HCT116 (cell line): ENCODE data around the gene ID1. TPM values are rescaled to one million over a fixed set of nuclear protein-coding genes. Genes with fewer than 3 reads are reported as not detected.
"Not testable (repeated sequence)": the region's sequence is repeated elsewhere in the genome, so short reads cannot be mapped to it uniquely, and the experiment has no call there.

Source experiments
- ATAC-seq: fragments of 200-7000 bp; cut with Tn5 transposase; 2 replicates; pipeline ENCODE4 v1.9.1; 2020; ENCODE audit warnings: mild to moderate bottlenecking, moderate library complexity
- BruUV-seq: library from RNA; stranded (reverse); fragments of 400-500 nt; replicated peaks from 2 replicates; lab custom pipeline; 2021; lab: Mats Ljungman, UMichigan
- CTCF ChIA-PET: fragments of 300-600 bp; sonication (Branson Sonifier 250); formaldehyde crosslinking; loops from one replicate; lab custom pipeline; 2021; ENCODE audit warnings: antibody characterized with exemption; lab: Charles Lee
- POLR2A ChIA-PET: fragments of 300-600, 350-600 bp; sonication (Branson Sonifier 250); formaldehyde crosslinking; loops from one replicate; lab custom pipeline; 2021; ENCODE audit warnings: antibody characterized with exemption; lab: Charles Lee
- RAD21 ChIA-PET, 2 experiments: fragments of 300-600 bp; sonication (Branson Sonifier 250); formaldehyde crosslinking; loops; one replicate each; lab custom pipeline; 2023; ENCODE audit warnings: low total read pairs in 2 of 2; ENCODE audit not compliant: uncharacterized antibody in 2 of 2, unreplicated experiment in 2 of 2, low non-redundant PET in 1 of 2; lab: Charles Lee
- DNase-seq: peaks from one replicate; pipeline ENCODE4 v3.0.0-alpha.2; 2010; ENCODE audit warnings: low read depth, low spot score
- H2AFZ ChIP-seq: fragments of 200-600 bp; shearing (Covaris generic), sonication (generic); 2 replicates; pipeline ENCODE4 v1.6.1; 2017; ENCODE audit warnings: low read depth, mixed run types, mixed read lengths, antibody characterized with exemption, low read length; ENCODE audit not compliant: poor library complexity, severe bottlenecking
- H3K27ac ChIP-seq: 2 replicates; pipeline ENCODE4 v1.5.1; 2012; ENCODE audit warnings: low read depth, low read length
- H3K27me3 ChIP-seq: fragments of 200-600 bp; sonication (generic); 2 replicates; pipeline ENCODE4 v1.6.1; 2016; ENCODE audit warnings: mixed run types, low read length, mixed read lengths; ENCODE audit not compliant: insufficient read depth
- H3K36me3 ChIP-seq, 2 experiments: fragments of 200-500 bp in 1 of 2; fragments of 200-600 bp in 1 of 2; sonication (Bioruptor generic) in 1 of 2; sonication (generic) in 1 of 2; 2 replicates each; pipeline versions ENCODE4 v1.5.1 to v1.6.1; 2014 to 2016; ENCODE audit warnings: low read length in 2 of 2, inconsistent platforms in 1 of 2, mixed read lengths in 1 of 2, mixed run types in 1 of 2; ENCODE audit not compliant: insufficient read depth in 2 of 2, control insufficient read depth in 1 of 2
- H3K4me1 ChIP-seq, 2 experiments: fragments of 200-600 bp in 1 of 2; sonication (generic) in 1 of 2; 2 replicates each; pipeline versions ENCODE4 v1.5.1 to v1.6.1; 2012 to 2017; ENCODE audit warnings: low read length in 2 of 2, inconsistent platforms in 1 of 2, mild to moderate bottlenecking in 1 of 2, mixed read lengths in 1 of 2, mixed run types in 1 of 2, moderate library complexity in 1 of 2; ENCODE audit not compliant: insufficient read depth in 2 of 2, control insufficient read depth in 1 of 2
- H3K4me2 ChIP-seq: fragments of 200-600 bp; sonication (generic); 2 replicates; pipeline ENCODE4 v1.6.1; 2017; ENCODE audit warnings: mixed run types, low read length, mixed read lengths
- H3K4me3 ChIP-seq, 2 experiments: fragments of 200-600 bp in 1 of 2; sonication (generic) in 1 of 2; replicated peaks in 1 of 2; 2 replicates each; pipeline ENCODE4 v1.5.1; 2011 to 2016; ENCODE audit warnings: low read length in 2 of 2, control low read depth in 1 of 2, low read depth in 1 of 2, mild to moderate bottlenecking in 1 of 2, mixed read lengths in 1 of 2, mixed run types in 1 of 2
- H3K79me2 ChIP-seq: fragments of 200-600 bp; sonication (generic); 2 replicates; pipeline ENCODE4 v1.6.1; 2017; ENCODE audit warnings: mild to moderate bottlenecking, mixed run types, low read length, moderate library complexity, mixed read lengths; ENCODE audit not compliant: insufficient read depth
- H3K9ac ChIP-seq: fragments of 200-600 bp; sonication (generic); 2 replicates; pipeline ENCODE4 v1.6.1; 2016; ENCODE audit warnings: low read length, mixed read lengths
- H3K9me2 ChIP-seq: fragments of 200-600 bp; sonication (generic), shearing (Covaris generic); 2 replicates; pipeline ENCODE4 v1.6.1; 2017; ENCODE audit warnings: mixed run types, mild to moderate bottlenecking, moderate library complexity; ENCODE audit not compliant: insufficient read depth
- H3K9me3 ChIP-seq, 2 experiments: fragments of 200-500 bp in 1 of 2; fragments of 200-600 bp in 1 of 2; sonication (Bioruptor generic) in 1 of 2; sonication (generic) in 1 of 2; 2 replicates each; pipeline ENCODE4 v1.6.1; 2014 to 2017; ENCODE audit warnings: low read length in 2 of 2, mixed read lengths in 2 of 2, inconsistent platforms in 1 of 2, low read depth in 1 of 2, mild to moderate bottlenecking in 1 of 2, mixed run types in 1 of 2, moderate library complexity in 1 of 2; ENCODE audit not compliant: control insufficient read depth in 1 of 2, insufficient read depth in 1 of 2
- H4K20me1 ChIP-seq: fragments of 200-600 bp; sonication (generic), shearing (Covaris generic); 2 replicates; pipeline ENCODE4 v1.6.1; 2017; ENCODE audit warnings: mixed run types, mild to moderate bottlenecking, moderate library complexity; ENCODE audit not compliant: insufficient read depth
- ELF1 ChIP-seq: IDR thresholded peaks from 2 replicates; pipeline ENCODE4 v1.6.1; 2012; ENCODE audit warnings: low read depth, borderline replicate concordance
- POLR2A ChIP-seq: IDR thresholded peaks from 2 replicates; pipeline ENCODE4 v1.7.0; 2011; ENCODE audit warnings: borderline replicate concordance; ENCODE audit not compliant: insufficient read depth, insufficient read length; ENCODE audit errors: extremely low read depth
- intact Hi-C: fragments of 100-400 bp; cut with micrococcal nuclease; formaldehyde crosslinking; loops from 2 replicates; pipeline ENCODE4 v1.10.0; 2022
- total RNA-seq: library from RNA; stranded (reverse); gene quantifications from one replicate; pipeline ENCODE4 v1.2.1, GENCODE V29; 2021; ENCODE audit not compliant: unreplicated experiment
- TF ChIP-seq, protein P1 (sequence below): IDR thresholded peaks from 2 replicates; pipeline ENCODE4 v1.6.1; 2012

The ID1 gene
- total RNA-seq, 1 experiment from 2014 or later: 811 TPM

DNA sequence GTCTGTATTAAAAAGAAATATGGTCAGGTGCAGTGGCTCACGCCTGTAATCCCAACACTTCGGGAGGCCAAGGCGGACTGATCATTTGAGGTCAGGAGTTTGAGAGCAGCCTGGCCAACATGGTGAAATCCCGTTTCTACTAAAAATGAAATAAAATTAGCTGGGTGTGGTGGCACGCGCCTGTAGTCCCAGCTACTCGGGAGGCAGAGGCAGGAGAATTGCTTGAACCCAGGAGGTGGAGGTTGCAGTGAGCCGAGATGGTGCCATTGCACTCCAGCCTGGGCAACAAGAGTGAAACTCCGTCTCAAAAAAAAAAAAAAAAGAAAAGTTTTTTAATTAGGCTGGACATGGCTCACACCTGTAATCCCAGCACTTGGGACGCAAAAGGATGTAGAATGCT is 30.1 kb upstream of the ID1 start:
- ChIA-PET POLR2A (interaction anchor here (3.0 to 28.6 kb wide), 2 partner anchors 17 to 29 kb away, joined by 85 to 1106 read pairs; partner anchors contain the start of gene ID1), CTCF (interaction anchor here (1.0 to 10.8 kb wide), 5 partner anchors 8 to 59 kb away, joined by 3 to 256 read pairs (median 11); no protein-coding TSS in a partner anchor)
- intact Hi-C loops: not testable (repeated sequence)

DNA sequence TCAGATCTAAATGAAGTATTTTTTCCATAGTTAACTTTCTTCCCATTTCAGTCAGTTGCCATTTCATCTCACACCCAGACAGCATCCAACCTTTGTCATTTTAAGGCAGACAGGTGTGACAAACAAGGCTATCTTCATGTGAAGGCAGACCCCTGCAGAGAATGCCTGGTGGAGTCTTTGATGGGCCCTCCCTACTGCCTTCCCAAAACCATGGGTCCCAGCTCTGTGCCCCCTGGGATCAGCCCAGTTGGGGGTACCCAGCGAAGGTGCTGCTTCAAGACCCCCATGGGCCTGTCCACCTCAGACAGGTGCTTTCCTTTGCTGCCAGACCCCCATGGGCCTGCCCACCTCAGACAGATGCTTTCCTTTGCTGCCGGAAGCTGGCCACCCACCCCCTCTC is 28.3 kb upstream of the ID1 start:
- CTCF ChIA-PET: interaction anchor here (0.6 to 0.7 kb wide), 2 partner anchors 14 to 20 kb away, joined by 3 to 6 read pairs; no protein-coding TSS in a partner anchor
- POLR2A ChIA-PET: interaction anchor here (1.5 to 28.6 kb wide), 3 partner anchors 10 to 28 kb away, joined by 4 to 1106 read pairs (median 30); partner anchors contain the start of gene ID1

More for the DNA sequence above, 30.1 kb upstream of the ID1 start:
- not testable (repeated sequence) for DNase-seq, ATAC-seq, H3K79me2 ChIP-seq, H4K20me1 ChIP-seq, H3K4me3 ChIP-seq, H3K9me3 ChIP-seq, H3K9me2 ChIP-seq, BruUV-seq, H3K27me3 ChIP-seq, H3K36me3 ChIP-seq, H2AFZ ChIP-seq
- peaks cover 52 to 58% of the 10 kb centered on the region in 2 experiments for H3K4me1 ChIP-seq
- peak overlapping the region; percentile 95; the same call in 1 of the 2 replicates for H3K9ac ChIP-seq
- RAD21 ChIA-PET: interaction anchor here in 1 of 2 experiments (3.1 kb wide), 1 partner anchor 18 kb away, joined by 12 read pairs; no protein-coding TSS in a partner anchor
- peak overlapping the region; percentile 80 for H3K4me2 ChIP-seq
- H3K27ac ChIP-seq: peak overlapping the region; percentile 98

More for the DNA sequence above, 28.3 kb upstream of the ID1 start:
- Histone ChIP-seq H3K4me3 (no peak overlapping the region), H4K20me1 (no peaks in the 10 kb centered on the region), H3K27me3 (no peaks in the 10 kb centered on the region), H3K36me3 (no peaks in the 10 kb centered on the region), H3K9ac (no peak overlapping the region), H3K79me2 (0 out of 2 replicates have a peak, but pooled peaks cover 7% of the 10 kb centered on the region), H3K9me2 (no peaks in the 10 kb centered on the region), H3K4me2 (no peak overlapping the region), H3K4me1 (peaks cover 36 to 46% of the 10 kb centered on the region in 2 experiments), H3K9me3 (no peaks in the 10 kb centered on the region), H3K27ac (peak overlapping the region; percentile 20; the same call in 1 of the 2 replicates), H2AFZ (no peak overlapping the region)
- no TSS peak for BruUV-seq
- RAD21 ChIA-PET: no interaction called here
- intact Hi-C loops: no loop called here
- ATAC-seq: no peak
- TF ChIP-seq POLR2A (no peak), ELF1 (no peak)
- TF ChIP-seq, protein P1, sequence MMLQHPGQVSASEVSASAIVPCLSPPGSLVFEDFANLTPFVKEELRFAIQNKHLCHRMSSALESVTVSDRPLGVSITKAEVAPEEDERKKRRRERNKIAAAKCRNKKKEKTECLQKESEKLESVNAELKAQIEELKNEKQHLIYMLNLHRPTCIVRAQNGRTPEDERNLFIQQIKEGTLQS: no peak
- no peak for DNase-seq
